HG03066 (cell line): ENCODE measurements around the gene TSPAN1.

ENCODE experiments used
- ATAC-seq: cut with Tn5 transposase; IDR thresholded peaks from one replicate; pipeline ENCODE4 v1.9.1; 2021; ENCODE audit warnings: low read depth; ENCODE audit not compliant: unreplicated experiment

The TSPAN1 gene

GRCh38 chr1:46186076-46186475, 11.2 kb downstream of the TSPAN1 start:
- ATAC-seq, result no peak

- no peak for ATAC-seq
Observed at GRCh38 chr1:46187106-46187869, 12.4 kb downstream of the TSPAN1 start.

GRCh38 chr1:46188295-46189030, 13.6 kb downstream of the TSPAN1 start:
- no peak for ATAC-seq

- no peak for ATAC-seq
Observed at GRCh38 chr1:46190539-46190938, 15.7 kb downstream of the TSPAN1 start.

GRCh38 chr1:46191033-46191701, 16.3 kb downstream of the TSPAN1 start:
- ATAC-seq, result no peak

DNA sequence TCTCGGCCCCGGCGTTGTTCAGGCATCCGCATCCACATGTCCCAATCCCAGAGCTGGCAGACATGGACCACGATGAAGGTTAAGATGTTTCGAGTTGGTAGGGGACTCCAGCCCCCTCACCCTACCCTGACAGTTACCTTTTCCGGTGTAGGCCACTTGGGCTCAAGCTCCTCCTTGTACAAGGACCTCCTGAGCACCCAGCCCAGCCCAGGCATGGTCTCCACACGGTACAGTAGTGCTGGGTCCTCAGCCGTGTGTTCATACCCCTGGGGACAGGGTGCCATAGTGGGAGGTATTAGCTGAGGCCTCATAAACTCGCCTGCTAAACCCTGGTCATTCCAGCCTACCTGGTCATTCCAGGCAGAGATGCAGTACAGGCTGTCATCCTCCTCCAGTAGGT, 17.3 kb downstream of the TSPAN1 start:
- no peak for ATAC-seq

- no peak for ATAC-seq
Observed at GRCh38 chr1:46193285-46193684, 18.4 kb downstream of the TSPAN1 start.

DNA sequence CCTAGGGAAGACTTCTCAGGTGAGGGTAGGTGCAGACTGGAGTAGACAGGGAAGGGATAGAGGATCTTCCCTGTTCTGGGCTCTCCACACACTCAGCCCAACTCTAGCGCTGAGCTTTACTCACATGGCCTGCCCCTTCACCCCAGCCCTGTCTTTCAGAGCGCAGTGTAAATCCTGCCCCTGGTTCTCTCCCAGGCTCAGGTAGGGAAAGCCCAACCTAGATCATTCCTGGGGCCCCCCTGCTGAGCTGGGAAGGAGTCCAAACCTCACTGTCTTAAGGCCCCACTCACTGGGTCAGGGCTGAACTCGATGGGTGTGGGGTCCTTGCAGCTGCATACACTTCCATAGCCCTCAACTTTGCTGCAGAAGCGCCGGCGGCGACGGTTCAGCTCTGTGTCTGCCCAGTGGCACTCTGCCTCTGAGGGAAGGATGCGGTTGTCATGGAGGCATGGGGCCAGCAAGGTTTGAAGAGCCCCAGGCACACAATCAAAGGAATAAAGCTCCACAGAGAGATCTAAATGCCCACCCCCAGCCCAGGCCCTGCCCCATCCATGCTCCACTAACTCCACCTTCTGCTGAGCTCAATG, 19.2 kb downstream of the TSPAN1 start:
- no peak for ATAC-seq

- ATAC-seq, result no peak
Observed at GRCh38 chr1:46194641-46195193, 19.8 kb downstream of the TSPAN1 start.

DNA sequence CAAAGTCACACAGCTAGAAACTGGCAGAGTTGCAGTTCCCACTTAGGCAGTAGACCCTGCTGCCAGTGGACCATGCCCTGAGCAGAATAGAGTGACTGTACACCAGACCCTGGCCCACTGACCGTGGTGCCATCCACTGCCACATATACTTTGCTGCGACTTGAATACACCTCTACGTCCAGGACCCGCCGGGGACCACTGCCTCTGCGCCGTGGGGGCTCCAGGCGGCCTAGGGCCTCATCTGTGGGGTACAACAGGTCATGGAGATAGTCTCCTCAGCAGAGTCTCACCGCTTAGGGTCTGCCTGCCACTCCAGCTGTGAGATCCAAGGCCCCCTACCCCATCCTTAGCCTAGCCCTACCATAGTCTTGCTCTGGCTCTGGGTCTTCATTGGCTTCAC, 21.7 kb downstream of the TSPAN1 start:
- no peak for ATAC-seq

DNA sequence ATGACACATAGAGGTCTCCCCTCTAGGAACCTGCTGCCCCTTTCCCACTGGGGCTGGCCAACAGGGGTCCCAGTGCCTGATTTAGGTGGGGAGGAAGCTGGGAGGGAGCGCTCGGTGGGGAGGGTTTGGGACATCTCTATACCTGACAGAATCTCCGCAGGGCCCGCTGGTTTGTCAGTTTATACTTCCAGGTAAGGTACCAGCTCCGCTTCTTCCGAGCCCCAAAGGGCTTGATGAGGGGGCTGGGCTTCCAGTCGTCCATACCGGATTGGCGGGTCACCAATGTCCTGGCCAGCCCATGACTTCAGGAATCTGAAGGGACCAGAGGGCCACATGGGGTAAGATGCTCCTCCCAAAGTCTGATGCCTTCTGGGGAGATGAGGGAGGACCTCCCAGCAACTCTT, 22.7 kb downstream of the TSPAN1 start:
- no peak for ATAC-seq

DNA sequence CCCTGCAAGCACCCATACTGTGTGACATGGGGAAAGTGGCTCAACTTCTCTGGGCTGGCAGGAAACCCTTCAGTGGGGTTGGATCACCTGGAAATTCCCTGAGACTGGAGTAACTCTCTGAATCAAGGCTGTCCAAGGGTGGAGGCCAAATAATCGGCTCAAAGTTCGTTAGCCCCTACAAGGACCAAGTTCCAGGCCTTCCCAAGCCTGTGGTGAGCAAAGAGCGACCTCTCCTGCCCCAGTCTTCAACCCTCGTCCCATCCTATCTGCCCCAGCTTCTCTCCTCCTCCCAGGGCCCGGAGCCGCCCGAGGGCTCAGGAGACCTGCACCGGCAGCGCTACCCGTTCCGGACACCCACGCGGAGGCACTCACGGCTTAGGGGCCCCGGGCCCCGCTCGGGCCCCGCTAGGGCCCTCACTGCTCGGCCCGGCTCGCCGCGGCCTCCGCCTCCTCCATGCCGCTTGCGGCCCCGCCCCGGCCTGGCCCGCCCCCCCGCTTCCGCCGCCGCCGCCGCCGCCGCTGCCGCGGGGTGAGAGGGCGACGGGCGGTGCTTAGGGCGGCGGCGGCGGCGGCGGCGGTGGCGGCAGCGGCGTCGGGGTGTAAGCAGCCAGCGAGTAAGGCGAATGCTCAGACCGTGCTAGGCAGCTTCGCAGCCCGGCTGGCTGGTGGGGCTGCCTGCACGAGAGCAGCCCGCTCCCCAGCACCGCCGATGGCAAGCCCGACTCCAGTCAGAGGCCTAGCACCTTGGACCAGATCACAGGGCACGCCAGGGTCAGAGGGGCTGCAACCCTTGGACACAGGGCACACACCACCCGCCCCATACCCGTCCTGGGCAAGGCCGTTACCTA, 23.3 kb downstream of the TSPAN1 start, which contains the start of gene POMGNT1:
Gene POMGNT1, minus strand, starts transcription at position 471 of the 848 bp plus-strand sequence. CDS start 613 bp downstream, outside the sequence.
- peak; percentile 74 for ATAC-seq

DNA sequence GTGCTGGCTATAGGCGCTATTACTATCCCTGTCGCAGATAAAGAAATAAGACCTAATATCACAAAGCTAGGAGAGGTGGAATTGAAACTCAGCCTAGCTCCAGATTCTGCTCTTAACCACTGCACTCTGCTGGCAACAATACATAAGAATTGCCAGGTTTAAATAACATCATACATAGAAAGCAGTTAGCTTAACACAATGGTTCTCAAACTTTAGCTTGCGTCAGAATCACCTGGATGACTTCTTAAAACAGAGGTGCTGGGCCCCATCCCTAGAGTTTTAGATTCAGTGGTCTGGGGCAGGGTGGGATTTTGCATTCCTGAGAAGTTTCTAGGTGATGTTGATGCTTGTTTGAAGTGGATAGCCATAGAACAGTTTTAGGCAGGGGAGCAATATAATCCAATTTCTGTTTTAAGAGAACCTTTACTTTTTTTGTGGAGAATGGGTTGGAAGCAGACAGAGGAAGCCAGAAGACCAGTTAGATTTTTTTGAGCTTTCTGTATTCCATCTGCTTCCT, 24.4 kb downstream of the TSPAN1 start:
- ATAC-seq, result no peak

- ATAC-seq, result no peak
Observed at GRCh38 chr1:46203738-46204405, 29.0 kb downstream of the TSPAN1 start.

GRCh38 chr1:46204406-46204742, 29.5 kb downstream of the TSPAN1 start:
- no peak for ATAC-seq

GRCh38 chr1:46205141-46205540, 30.3 kb downstream of the TSPAN1 start:
- ATAC-seq, result no peak

DNA sequence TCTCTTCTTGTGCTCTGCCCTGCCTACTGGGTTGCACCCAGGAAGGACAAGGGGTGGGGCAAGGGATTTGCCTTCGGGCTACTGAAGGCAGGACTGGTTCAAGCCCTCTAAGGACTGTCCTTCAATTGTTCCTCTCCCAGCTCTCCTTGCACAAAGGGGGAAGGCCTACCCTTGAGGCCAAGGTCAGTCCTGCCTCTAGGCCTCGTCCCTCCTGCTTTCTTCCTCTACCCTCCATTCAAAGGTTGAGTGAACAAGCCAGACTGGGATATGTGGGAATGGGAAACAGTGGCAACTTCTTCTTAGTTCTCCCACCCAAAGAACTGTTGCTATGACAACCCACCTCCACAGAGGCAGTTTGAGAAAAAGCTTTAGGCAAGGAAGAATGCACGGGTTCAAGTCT, 30.9 kb downstream of the TSPAN1 start:
- no peak for ATAC-seq

DNA sequence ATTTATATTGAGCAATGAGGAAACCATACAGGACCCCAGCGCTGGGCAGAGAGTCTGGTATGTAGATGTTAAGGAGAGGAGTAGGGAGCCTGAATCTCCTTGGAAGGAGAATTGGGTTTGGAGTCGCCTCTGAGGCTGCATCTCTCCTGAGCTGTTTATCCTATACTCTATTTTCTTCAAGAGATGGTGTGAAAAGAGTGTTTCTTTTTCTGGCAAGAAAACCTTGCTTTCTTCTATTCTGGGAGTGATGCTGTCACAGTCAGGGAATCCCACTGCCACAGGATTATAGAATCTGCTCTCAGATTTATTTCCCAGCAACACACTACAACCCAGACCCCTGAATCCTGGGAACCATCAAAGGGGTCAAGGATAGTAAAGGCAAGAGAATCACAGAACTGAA, 31.5 kb downstream of the TSPAN1 start:
- ATAC-seq, result no peak

DNA sequence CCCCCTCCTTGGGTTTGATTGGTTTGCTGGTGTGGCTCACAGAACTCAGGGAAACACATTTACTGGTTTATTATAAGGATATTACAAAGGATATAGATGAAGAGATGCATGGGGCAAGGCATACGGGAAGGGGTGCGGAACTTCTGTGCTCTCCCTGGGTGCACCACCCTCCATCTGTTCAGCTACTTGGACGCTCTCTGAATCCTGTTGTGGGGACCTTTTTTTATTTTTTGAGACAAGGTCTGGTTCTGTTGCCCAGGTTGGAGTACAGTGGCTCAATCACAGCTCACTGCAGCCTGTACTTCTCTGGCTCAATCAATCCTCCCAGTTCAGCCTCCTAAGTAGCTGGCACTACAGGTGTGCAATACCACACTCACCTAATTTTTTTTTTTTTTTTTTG, 35.7 kb downstream of the TSPAN1 start:
- ATAC-seq, result no peak
